Diencephalon (tissue), 1 donor: ENCODE data around the gene GARNL3. TPM values are rescaled to one million over a fixed set of nuclear protein-coding genes. Genes with fewer than 3 reads are reported as not detected.

Experiments used
- total RNA-seq: library from RNA; depleted of rRNA; stranded (reverse); fragments of >200 nt; gene quantifications from one replicate; pipeline ENCODE4 v1.2.3, GENCODE V29; 2014

The GARNL3 gene
- total RNA-seq = 87.4 TPM

GRCh38 chr9:127264462-127265219 lies at the start of gene GARNL3:
Gene GARNL3, plus strand, starts transcription at chr9:127264774. Its CDS starts 104 bp downstream, at chr9:127264878.

GRCh38 chr9:127396808-127397645 lies 132.5 kb downstream of the GARNL3 start, which contains the start of gene SLC2A8:
Gene SLC2A8, plus strand, starts transcription at chr9:127397169. Its CDS starts 62 bp downstream, at chr9:127397231.

DNA sequence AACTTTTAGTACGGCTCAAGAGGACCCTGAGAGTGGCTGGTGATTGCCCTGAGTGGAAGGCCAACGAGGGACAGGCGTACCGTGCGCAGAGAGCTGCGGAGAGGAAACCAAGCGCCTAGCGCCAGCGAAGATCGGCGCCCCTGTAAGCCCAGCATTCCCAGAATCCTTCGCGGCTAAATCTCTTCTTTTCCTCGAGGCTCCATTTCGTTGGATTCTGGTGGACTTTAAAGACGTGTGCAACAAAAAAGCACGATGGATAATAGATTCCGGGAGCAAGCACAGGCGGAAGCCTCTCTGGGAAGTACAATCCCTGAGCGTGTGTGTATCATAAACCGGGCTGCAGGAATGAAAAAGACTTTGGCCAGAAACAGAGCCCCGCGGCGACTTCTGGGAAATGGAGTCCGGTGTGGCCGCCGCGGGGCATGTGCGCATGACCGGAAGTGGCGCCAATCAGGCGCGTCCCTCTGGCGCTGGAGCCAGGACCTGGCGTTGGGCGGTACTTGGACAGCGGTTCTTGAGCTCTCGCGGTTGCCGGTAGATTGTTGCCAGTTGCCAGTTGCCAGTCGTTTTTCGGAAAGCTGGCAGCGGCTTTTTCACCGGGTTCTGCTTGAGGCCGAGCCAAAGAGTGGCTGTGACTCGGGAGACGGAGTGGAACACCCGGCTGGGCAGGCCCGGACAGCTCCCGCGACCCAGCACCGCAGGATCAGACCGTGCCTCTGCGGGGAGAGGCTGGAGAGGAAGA lies 159.5 kb downstream of the GARNL3 start, which contains the start of gene ZNF79:
TSS of gene ZNF79 (plus strand) at position 449 of the 742 bp plus-strand sequence. CDS start 406 bp downstream, outside the sequence.

Other genes with a start within 250 kb of the GARNL3 start
- 4.2 TPM for gene ANGPTL2, start 142.1 kb upstream of the GARNL3 start, total RNA-seq
- gene SLC2A8, start 132.4 kb downstream of the GARNL3 start, total RNA-seq = 16.4 TPM
- gene ZNF79, start 159.6 kb downstream of the GARNL3 start, total RNA-seq = 10.8 TPM
- 725 TPM for gene RPL12, start 186.6 kb downstream of the GARNL3 start, total RNA-seq
- gene LRSAM1, start 186.7 kb downstream of the GARNL3 start, total RNA-seq = 32.3 TPM